Upper lobe of left lung (tissue), 6 donors: ENCODE data around the gene RPLP2. TPM values are rescaled to one million over a fixed set of nuclear protein-coding genes. Genes with fewer than 3 reads are reported as not detected.

Experiments
- ATAC-seq, 2 donors: fragments of 200-7000 bp; cut with Tn5 transposase; one replicate each; pipeline ENCODE4 v1.9.1; 2022; ENCODE audit warnings: mild to moderate bottlenecking in 2 of 2, moderate library complexity in 2 of 2; ENCODE audit not compliant: low FRiP score in 2 of 2
- DNase-seq, 2 donors: peaks; one replicate each; pipeline ENCODE4 v3.0.0-alpha.2; 2019 to 2020
- H3K27ac ChIP-seq, 4 donors: fragments of 200-600 bp; sonication (generic); one replicate each; pipeline ENCODE4 v1.5.1; 2016 to 2019
- H3K27me3 ChIP-seq, 4 donors: fragments of 200-600 bp; sonication (generic); one replicate each; pipeline ENCODE4 v1.5.1; 2017 to 2019
- H3K36me3 ChIP-seq, 4 donors: fragments of 200-600 bp; sonication (generic); one replicate each; pipeline ENCODE4 v1.5.1; 2016 to 2019
- H3K4me1 ChIP-seq, 4 donors: fragments of 200-600 bp; sonication (generic); one replicate each; pipeline ENCODE4 v1.5.1; 2018 to 2019
- H3K4me3 ChIP-seq, 4 donors: fragments of 200-600 bp; sonication (generic); one replicate each; pipeline ENCODE4 v1.5.1; 2017 to 2019; ENCODE audit warnings: mild to moderate bottlenecking in 2 of 4, moderate library complexity in 1 of 4
- H3K9me3 ChIP-seq, 4 donors: fragments of 200-600 bp; sonication (generic); one replicate each; pipeline ENCODE4 v1.5.1; 2018 to 2019
- EP300 ChIP-seq, 4 donors: sonication (generic); formaldehyde crosslinking; IDR thresholded peaks; one replicate each; pipeline ENCODE4 v1.5.1; 2017; ENCODE audit warnings: antibody characterized with exemption in 4 of 4, control low read depth in 2 of 4
- POLR2A ChIP-seq, 4 donors: fragments of 450-650 bp; IDR thresholded peaks; one replicate each; pipeline ENCODE4 v1.5.1; 2016 to 2017; ENCODE audit warnings: antibody characterized with exemption in 4 of 4, mild to moderate bottlenecking in 2 of 4
- POLR2AphosphoS5 ChIP-seq, 2 donors: sonication (generic); formaldehyde crosslinking; IDR thresholded peaks; one replicate each; pipeline ENCODE4 v1.5.1; 2017; ENCODE audit warnings: antibody characterized with exemption in 2 of 2
- WGBS, 2 donors: methylation state at CpG; one replicate each; pipeline ENCODE4 v1.1.5; 2017 to 2018; 5-methylcytosine and 5-hydroxymethylcytosine counted together
- total RNA-seq, 6 donors: library from RNA; depleted of rRNA in 4 of 6; stranded (reverse); fragments of >200 nt in 4 of 6; gene quantifications; one replicate each; pipeline versions ENCODE4 v1.1.0 to v1.2.1, GENCODE V29; 2016 to 2021
- TF ChIP-seq, protein P1 (sequence below), 6 experiments: fragments of 450-650 bp in 4 of 6; fragments of 200-600 bp in 2 of 6; sonication (generic) in 2 of 6; IDR thresholded peaks; one replicate each; pipeline ENCODE4 v1.5.1; 2016 to 2019; ENCODE audit warnings: antibody characterized with exemption in 6 of 6
- donor health status: DM: no; HTN: no; CAD: no; lungs with moderate emphysema.
- donor health status: DM: no; HTN: yes; CAD: no; lungs with severe emphysema.

Gene RPLP2
- total RNA-seq, 6 donors from 2014 or later: 451 to 1,926 (median 773) TPM

DNA sequence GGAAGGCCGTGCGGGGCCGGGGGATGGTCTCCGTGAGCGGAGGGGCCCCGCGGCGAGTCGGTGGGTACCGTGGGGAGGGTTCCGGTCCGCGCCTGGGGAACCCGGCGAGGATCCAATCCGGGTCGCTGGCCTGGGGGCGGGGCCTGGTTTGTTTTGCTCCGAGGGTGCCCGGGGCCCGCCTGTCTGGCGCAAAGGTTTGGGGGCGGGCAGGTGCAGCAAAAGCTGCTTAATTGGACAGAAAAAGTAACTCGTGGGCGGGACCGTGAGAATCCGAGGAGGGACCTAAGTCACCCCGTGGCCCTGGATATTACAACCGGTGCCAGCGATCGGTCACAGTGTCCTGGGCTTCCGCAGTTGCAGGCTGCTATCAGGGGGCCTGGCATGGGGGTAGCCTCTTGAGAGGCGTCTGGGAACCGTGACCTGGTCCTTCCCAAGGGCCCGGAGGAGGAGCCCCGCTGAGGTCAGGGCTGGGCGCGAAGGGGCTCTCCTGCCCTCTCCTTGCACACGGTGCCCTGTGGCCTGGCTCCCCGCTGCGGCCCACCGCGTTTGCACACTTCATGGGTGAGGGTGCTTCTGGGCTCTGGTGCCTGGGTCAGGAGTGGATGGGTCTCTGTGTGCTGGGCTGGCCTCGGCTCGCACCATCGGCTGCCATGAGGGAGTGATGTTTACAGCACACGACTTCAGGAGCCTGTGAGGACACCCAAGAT is 10.3 kb downstream of the RPLP2 start:
- H3K9me3 ChIP-seq: no peaks in the 10 kb centered on the region
- 0 to 4% methylated on average over 4 to 26 of the region's 47 CpGs for WGBS, 2 donors
- DNase-seq (peak; percentile 96 to 98), ATAC-seq (peak; percentile 76 to 81)
- H3K36me3 ChIP-seq: peaks cover 19 to 45% (median 25%) of the 10 kb centered on the region in 4 donors
- TF ChIP-seq, protein P1, sequence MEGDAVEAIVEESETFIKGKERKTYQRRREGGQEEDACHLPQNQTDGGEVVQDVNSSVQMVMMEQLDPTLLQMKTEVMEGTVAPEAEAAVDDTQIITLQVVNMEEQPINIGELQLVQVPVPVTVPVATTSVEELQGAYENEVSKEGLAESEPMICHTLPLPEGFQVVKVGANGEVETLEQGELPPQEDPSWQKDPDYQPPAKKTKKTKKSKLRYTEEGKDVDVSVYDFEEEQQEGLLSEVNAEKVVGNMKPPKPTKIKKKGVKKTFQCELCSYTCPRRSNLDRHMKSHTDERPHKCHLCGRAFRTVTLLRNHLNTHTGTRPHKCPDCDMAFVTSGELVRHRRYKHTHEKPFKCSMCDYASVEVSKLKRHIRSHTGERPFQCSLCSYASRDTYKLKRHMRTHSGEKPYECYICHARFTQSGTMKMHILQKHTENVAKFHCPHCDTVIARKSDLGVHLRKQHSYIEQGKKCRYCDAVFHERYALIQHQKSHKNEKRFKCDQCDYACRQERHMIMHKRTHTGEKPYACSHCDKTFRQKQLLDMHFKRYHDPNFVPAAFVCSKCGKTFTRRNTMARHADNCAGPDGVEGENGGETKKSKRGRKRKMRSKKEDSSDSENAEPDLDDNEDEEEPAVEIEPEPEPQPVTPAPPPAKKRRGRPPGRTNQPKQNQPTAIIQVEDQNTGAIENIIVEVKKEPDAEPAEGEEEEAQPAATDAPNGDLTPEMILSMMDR (IDR thresholded peaks at IDR 0.05): no peak
- peak in 3 of 4 donors; percentile 26 to 70 (median 48) for TF ChIP-seq POLR2A (IDR thresholded peaks at IDR 0.05)
- TF ChIP-seq POLR2AphosphoS5 (IDR thresholded peaks at IDR 0.05): peak; percentile 2 to 75
- no peak for TF ChIP-seq EP300 (IDR thresholded peaks at IDR 0.05)
- H3K4me1 ChIP-seq: peaks cover 30 to 54% (median 38%) of the 10 kb centered on the region in 4 donors
- peak overlapping the region; percentile 96 to 100 (median 98) for H3K27ac ChIP-seq
- no peaks in the 10 kb centered on the region for H3K27me3 ChIP-seq
- peak overlapping the region; percentile 67 to 99 (median 88) for H3K4me3 ChIP-seq

- ATAC-seq (peak; percentile 49 to 82), DNase-seq (peak; percentile 57 to 95)
- H3K4me3 ChIP-seq: peak overlapping the region; percentile 67 to 99 (median 88)
- peaks cover 20 to 43% (median 29%) of the 10 kb centered on the region in 4 donors for H3K36me3 ChIP-seq
- H3K27ac ChIP-seq: peak overlapping the region; percentile 96 to 100 (median 98)
- no peak for TF ChIP-seq EP300 (IDR thresholded peaks at IDR 0.05)
- TF ChIP-seq, protein P1 (IDR thresholded peaks at IDR 0.05): peak in 1 of 6 experiments; percentile 36
- TF ChIP-seq POLR2AphosphoS5 (IDR thresholded peaks at IDR 0.05): peak; percentile 67 to 77
- TF ChIP-seq POLR2A (IDR thresholded peaks at IDR 0.05): peak in 1 of 4 donors; percentile 48
- H3K27me3 ChIP-seq: no peaks in the 10 kb centered on the region
- WGBS, 2 donors: 42 to 75% methylated on average over 4 to 11 of the region's 11 CpGs
- no peaks in the 10 kb centered on the region for H3K9me3 ChIP-seq
- peaks cover 38 to 62% (median 46%) of the 10 kb centered on the region in 4 donors for H3K4me1 ChIP-seq
Measured at GRCh38 chr11:820655-821511, 11.1 kb downstream of the RPLP2 start.

GRCh38 chr11:821512-822371 is 12.0 kb downstream of the RPLP2 start:
- no peak for TF ChIP-seq EP300 (IDR thresholded peaks at IDR 0.05)
- peak in 1 of 2 donors; percentile 21 for TF ChIP-seq POLR2AphosphoS5 (IDR thresholded peaks at IDR 0.05)

GRCh38 chr11:823441-824291 is 13.9 kb downstream of the RPLP2 start:
- Histone ChIP-seq H3K27me3 (no peaks in the 10 kb centered on the region), H3K27ac (peak overlapping the region in 2 of 4 donors; percentile 4 to 26), H3K4me1 (peaks cover 61 to 84% (median 68%) of the 10 kb centered on the region in 4 donors), H3K36me3 (peaks cover 20 to 42% (median 29%) of the 10 kb centered on the region in 4 donors), H3K4me3 (no peak overlapping the region), H3K9me3 (no peaks in the 10 kb centered on the region)
- WGBS, 2 donors: 88 to 90% methylated on average over 47 to 49 of the region's 53 CpGs
- DNase-seq (peak in 1 of 2 donors; percentile 83), ATAC-seq (no peak)
- TF ChIP-seq POLR2AphosphoS5 (IDR thresholded peaks at IDR 0.05) (no peak), EP300 (IDR thresholded peaks at IDR 0.05) (no peak), POLR2A (IDR thresholded peaks at IDR 0.05) (no peak)
- TF ChIP-seq, protein P1 (IDR thresholded peaks at IDR 0.05): no peak

More at GRCh38 chr11:821512-822371, 12.0 kb downstream of the RPLP2 start:
- peak overlapping the region; percentile 96 to 100 (median 98) for H3K27ac ChIP-seq
- peak overlapping the region in 3 of 4 donors; percentile 81 to 99 (median 95) for H3K4me3 ChIP-seq
- 62 to 65% methylated on average over 12 to 22 of the region's 22 CpGs for WGBS, 2 donors
- DNase-seq (peak in 1 of 2 donors; percentile 77), ATAC-seq (peak in 1 of 2 donors; percentile 5)
- peaks cover 46 to 71% (median 54%) of the 10 kb centered on the region in 4 donors for H3K4me1 ChIP-seq
- peaks cover 20 to 42% (median 29%) of the 10 kb centered on the region in 4 donors for H3K36me3 ChIP-seq
- H3K9me3 ChIP-seq: no peaks in the 10 kb centered on the region
- H3K27me3 ChIP-seq: no peaks in the 10 kb centered on the region
